Measurements from ENCODE around the gene TFCP2L1. TPM values are rescaled to one million over a fixed set of nuclear protein-coding genes. Genes with fewer than 3 reads are reported as not detected.

Gene TFCP2L1
- total and polyA plus RNA-seq, 2 experiments from 2014 or later, result 0.94 to 6.4 TPM

DNA sequence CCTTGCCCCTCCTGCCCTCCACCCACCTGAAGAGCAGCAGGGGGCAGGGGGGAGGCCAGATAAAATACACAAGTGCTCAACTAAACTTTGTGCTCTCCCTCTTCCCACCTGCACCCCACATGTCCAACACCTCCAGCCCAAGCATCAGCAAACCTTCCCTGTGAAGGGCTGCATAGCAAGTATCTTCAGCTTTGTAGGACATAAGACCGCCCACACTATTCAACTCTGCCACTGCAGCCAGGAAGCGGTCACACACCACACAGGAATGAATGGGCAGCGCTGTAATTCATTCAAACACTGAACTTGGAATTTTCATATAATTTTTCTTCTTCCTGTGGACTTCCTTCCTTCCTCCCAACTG is 27.5 kb downstream of the TFCP2L1 start:
- no peak overlapping the region for H3K4me3 Mint-ChIP-seq
- DNase-seq (ENCODE audit: low spot score) (no peak), ATAC-seq (peak; percentile 45)
- H3K36me3 Mint-ChIP-seq (ENCODE audit: low read depth), result no peaks in the 10 kb centered on the region
- no peak overlapping the region for H2AFZ ChIP-seq
- no peaks in the 10 kb centered on the region for H3K9me2 ChIP-seq (ENCODE audit: insufficient read depth)
- H3K9me3 Mint-ChIP-seq, result no peaks in the 10 kb centered on the region
- peaks cover 7% of the 10 kb centered on the region for H3K4me1 Mint-ChIP-seq
- H3K4me2 ChIP-seq, result no peak overlapping the region
- H3K4me3 ChIP-seq, result no peak overlapping the region
- no peaks in the 10 kb centered on the region for H3K27me3 ChIP-seq (ENCODE audit: insufficient read depth)
- H4K20me1 ChIP-seq (replicated peaks; ENCODE audit: insufficient read depth), result no peaks in the 10 kb centered on the region
- H3K79me2 ChIP-seq (replicated peaks; ENCODE audit: insufficient read depth), result no peaks in the 10 kb centered on the region
- H3K27me3 Mint-ChIP-seq (ENCODE audit: insufficient read depth, low read depth, poor library complexity), result peaks cover 2% of the 10 kb centered on the region
- H3K27ac ChIP-seq (ENCODE audit: low read depth), result no peak overlapping the region
- TF ChIP-seq POLR2AphosphoS5 (IDR thresholded peaks at IDR 0.05; ENCODE audit: low read depth) (no peak), CREB1 (CRISPR knock-in tag; IDR thresholded peaks at IDR 0.05; ENCODE audit: low read depth) (no peak), NANOG (IDR thresholded peaks at IDR 0.05; ENCODE audit: borderline replicate concordance) (no peak), ZNF114 (CRISPR knock-in tag; IDR thresholded peaks at IDR 0.05) (no peak), EZH2 (IDR thresholded peaks at IDR 0.05; ENCODE audit: low read depth, unreplicated experiment) (no peak), ZNF331 (CRISPR knock-in tag; IDR thresholded peaks at IDR 0.05; ENCODE audit: low read depth) (no peak)
- TF ChIP-seq, protein P1, sequence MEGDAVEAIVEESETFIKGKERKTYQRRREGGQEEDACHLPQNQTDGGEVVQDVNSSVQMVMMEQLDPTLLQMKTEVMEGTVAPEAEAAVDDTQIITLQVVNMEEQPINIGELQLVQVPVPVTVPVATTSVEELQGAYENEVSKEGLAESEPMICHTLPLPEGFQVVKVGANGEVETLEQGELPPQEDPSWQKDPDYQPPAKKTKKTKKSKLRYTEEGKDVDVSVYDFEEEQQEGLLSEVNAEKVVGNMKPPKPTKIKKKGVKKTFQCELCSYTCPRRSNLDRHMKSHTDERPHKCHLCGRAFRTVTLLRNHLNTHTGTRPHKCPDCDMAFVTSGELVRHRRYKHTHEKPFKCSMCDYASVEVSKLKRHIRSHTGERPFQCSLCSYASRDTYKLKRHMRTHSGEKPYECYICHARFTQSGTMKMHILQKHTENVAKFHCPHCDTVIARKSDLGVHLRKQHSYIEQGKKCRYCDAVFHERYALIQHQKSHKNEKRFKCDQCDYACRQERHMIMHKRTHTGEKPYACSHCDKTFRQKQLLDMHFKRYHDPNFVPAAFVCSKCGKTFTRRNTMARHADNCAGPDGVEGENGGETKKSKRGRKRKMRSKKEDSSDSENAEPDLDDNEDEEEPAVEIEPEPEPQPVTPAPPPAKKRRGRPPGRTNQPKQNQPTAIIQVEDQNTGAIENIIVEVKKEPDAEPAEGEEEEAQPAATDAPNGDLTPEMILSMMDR (conservative IDR thresholded peaks at IDR 0.05; ENCODE audit: low read depth in 2 of 2), result no peak
- TF ChIP-seq, protein P2, sequence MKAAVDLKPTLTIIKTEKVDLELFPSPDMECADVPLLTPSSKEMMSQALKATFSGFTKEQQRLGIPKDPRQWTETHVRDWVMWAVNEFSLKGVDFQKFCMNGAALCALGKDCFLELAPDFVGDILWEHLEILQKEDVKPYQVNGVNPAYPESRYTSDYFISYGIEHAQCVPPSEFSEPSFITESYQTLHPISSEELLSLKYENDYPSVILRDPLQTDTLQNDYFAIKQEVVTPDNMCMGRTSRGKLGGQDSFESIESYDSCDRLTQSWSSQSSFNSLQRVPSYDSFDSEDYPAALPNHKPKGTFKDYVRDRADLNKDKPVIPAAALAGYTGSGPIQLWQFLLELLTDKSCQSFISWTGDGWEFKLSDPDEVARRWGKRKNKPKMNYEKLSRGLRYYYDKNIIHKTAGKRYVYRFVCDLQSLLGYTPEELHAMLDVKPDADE (IDR thresholded peaks at IDR 0.05), result no peak
- TF ChIP-seq, protein P3, sequence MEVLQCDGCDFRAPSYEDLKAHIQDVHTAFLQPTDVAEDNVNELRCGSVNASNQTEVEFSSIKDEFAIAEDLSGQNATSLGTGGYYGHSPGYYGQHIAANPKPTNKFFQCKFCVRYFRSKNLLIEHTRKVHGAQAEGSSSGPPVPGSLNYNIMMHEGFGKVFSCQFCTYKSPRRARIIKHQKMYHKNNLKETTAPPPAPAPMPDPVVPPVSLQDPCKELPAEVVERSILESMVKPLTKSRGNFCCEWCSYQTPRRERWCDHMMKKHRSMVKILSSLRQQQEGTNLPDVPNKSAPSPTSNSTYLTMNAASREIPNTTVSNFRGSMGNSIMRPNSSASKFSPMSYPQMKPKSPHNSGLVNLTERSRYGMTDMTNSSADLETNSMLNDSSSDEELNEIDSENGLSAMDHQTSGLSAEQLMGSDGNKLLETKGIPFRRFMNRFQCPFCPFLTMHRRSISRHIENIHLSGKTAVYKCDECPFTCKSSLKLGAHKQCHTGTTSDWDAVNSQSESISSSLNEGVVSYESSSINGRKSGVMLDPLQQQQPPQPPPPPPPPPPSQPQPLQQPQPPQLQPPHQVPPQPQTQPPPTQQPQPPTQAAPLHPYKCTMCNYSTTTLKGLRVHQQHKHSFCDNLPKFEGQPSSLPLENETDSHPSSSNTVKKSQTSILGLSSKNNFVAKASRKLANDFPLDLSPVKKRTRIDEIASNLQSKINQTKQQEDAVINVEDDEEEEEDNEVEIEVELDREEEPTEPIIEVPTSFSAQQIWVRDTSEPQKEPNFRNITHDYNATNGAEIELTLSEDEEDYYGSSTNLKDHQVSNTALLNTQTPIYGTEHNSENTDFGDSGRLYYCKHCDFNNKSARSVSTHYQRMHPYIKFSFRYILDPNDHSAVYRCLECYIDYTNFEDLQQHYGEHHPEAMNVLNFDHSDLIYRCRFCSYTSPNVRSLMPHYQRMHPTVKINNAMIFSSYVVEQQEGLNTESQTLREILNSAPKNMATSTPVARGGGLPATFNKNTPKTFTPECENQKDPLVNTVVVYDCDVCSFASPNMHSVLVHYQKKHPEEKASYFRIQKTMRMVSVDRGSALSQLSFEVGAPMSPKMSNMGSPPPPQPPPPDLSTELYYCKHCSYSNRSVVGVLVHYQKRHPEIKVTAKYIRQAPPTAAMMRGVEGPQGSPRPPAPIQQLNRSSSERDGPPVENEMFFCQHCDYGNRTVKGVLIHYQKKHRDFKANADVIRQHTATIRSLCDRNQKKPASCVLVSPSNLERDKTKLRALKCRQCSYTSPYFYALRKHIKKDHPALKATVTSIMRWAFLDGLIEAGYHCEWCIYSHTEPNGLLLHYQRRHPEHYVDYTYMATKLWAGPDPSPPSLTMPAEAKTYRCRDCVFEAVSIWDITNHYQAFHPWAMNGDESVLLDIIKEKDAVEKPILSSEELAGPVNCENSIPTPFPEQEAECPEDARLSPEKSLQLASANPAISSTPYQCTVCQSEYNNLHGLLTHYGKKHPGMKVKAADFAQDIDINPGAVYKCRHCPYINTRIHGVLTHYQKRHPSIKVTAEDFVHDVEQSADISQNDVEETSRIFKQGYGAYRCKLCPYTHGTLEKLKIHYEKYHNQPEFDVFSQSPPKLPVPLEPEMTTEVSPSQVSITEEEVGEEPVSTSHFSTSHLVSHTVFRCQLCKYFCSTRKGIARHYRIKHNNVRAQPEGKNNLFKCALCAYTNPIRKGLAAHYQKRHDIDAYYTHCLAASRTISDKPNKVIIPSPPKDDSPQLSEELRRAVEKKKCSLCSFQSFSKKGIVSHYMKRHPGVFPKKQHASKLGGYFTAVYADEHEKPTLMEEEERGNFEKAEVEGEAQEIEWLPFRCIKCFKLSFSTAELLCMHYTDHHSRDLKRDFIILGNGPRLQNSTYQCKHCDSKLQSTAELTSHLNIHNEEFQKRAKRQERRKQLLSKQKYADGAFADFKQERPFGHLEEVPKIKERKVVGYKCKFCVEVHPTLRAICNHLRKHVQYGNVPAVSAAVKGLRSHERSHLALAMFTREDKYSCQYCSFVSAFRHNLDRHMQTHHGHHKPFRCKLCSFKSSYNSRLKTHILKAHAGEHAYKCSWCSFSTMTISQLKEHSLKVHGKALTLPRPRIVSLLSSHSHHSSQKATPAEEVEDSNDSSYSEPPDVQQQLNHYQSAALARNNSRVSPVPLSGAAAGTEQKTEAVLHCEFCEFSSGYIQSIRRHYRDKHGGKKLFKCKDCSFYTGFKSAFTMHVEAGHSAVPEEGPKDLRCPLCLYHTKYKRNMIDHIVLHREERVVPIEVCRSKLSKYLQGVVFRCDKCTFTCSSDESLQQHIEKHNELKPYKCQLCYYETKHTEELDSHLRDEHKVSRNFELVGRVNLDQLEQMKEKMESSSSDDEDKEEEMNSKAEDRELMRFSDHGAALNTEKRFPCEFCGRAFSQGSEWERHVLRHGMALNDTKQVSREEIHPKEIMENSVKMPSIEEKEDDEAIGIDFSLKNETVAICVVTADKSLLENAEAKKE (CRISPR knock-in tag; IDR thresholded peaks at IDR 0.05), result no peak
- H3K36me3 ChIP-seq (ENCODE audit: insufficient read depth), result no peaks in the 10 kb centered on the region
- no peaks in the 10 kb centered on the region for H3K4me1 ChIP-seq (ENCODE audit: insufficient read depth)
- no peak overlapping the region for H3K27ac Mint-ChIP-seq
- H3F3A ChIP-seq (replicated peaks; ENCODE audit: low read depth), result no peaks in the 10 kb centered on the region

Data from GM23338 (cell line).